Measurements from ENCODE around the gene STIM2. TPM values are rescaled to one million over a fixed set of nuclear protein-coding genes. Genes with fewer than 3 reads are reported as not detected.

STIM2 gene
- total RNA-seq, 2 donors from 2014 or later = 9.2 to 10.5 TPM

DNA sequence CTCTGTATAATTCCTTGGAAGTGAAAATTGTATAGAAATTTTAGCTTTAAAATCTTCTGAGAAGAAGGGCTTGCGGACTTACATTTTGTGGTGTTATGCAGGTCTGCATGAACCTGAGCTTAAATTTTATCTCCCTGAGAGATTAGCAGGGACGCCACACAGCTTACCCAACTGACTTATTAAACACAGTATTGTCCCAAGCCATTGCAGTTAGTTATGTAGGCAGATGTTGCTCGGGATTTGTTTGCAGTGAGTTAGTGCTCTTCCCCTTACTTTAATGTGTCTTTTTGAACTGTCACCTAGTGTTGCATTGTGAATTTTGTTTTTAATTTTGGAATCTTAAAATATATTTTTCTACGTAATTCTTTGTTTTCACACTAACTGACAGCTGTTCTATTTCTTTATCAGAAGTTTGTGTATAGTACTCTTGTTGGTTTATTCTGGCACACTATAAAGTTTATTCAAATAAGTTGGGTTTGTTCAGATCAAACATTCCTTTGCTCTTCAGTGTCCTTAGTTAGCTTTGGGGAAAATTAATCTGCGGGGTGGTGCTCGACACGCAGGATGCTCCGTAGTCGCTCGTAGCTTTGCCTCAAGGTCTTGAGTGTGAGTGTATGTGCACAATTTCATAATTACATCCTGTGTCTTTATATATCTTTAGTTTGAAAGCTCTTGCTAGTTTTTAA is 145.4 kb downstream of the STIM2 start:
- Histone ChIP-seq H3K9me3 (no peaks in the 10 kb centered on the region), H3K36me3 (no peaks in the 10 kb centered on the region), H3K27me3 (no peaks in the 10 kb centered on the region), H3K27ac (no peak overlapping the region), H3K4me1 (peaks cover 0 to 14% of the 10 kb centered on the region in 2 donors), H3K4me3 (no peak overlapping the region)
- DNase-seq (ENCODE audit: low spot score) = no peak
- TF ChIP-seq, protein P1, sequence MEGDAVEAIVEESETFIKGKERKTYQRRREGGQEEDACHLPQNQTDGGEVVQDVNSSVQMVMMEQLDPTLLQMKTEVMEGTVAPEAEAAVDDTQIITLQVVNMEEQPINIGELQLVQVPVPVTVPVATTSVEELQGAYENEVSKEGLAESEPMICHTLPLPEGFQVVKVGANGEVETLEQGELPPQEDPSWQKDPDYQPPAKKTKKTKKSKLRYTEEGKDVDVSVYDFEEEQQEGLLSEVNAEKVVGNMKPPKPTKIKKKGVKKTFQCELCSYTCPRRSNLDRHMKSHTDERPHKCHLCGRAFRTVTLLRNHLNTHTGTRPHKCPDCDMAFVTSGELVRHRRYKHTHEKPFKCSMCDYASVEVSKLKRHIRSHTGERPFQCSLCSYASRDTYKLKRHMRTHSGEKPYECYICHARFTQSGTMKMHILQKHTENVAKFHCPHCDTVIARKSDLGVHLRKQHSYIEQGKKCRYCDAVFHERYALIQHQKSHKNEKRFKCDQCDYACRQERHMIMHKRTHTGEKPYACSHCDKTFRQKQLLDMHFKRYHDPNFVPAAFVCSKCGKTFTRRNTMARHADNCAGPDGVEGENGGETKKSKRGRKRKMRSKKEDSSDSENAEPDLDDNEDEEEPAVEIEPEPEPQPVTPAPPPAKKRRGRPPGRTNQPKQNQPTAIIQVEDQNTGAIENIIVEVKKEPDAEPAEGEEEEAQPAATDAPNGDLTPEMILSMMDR (IDR thresholded peaks at IDR 0.05) = no peak

DNA sequence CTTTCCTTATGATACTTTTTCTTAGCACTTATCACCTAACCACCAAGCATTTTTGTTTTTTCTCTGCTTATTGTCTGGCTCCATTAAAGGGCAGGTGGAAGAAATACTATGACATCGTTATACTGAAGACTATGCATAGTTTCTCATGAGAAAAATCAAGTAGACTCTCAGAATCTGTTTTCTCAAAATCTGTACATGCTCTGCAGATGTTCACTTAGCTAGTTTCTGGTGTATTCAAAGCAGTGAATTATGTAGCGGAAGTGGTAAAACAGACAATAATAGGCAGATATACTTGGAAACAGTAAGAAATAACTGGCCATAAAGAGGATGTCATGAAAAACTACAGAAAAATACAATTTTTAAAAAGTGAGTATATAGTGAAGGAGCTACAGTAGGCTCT is 146.0 kb downstream of the STIM2 start:
- H3K4me1 ChIP-seq = peaks cover 0 to 14% of the 10 kb centered on the region in 2 donors
- H3K9me3 ChIP-seq = no peaks in the 10 kb centered on the region
- no peak for DNase-seq (ENCODE audit: low spot score)
- no peak overlapping the region for H3K27ac ChIP-seq
- TF ChIP-seq, protein P1 (IDR thresholded peaks at IDR 0.05) = no peak
- H3K4me3 ChIP-seq = no peak overlapping the region
- H3K36me3 ChIP-seq = no peaks in the 10 kb centered on the region
- H3K27me3 ChIP-seq = no peaks in the 10 kb centered on the region

DNA sequence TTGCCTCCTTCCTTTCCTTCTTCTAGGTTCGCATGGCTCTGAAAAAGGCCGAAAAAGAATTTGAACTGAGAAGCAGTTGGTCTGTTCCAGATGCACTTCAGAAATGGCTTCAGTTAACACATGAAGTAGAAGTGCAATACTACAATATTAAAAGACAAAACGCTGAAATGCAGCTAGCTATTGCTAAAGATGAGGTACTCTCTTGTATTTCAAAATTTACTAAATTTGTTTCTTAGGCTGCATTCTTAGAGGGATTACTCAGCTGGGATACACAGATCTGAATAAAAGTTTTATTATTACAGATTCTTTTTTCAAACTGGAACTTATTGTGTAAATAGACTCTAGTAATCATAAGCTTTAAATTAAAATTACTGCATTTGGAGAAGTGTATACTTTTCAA is 146.9 kb downstream of the STIM2 start:
- no peaks in the 10 kb centered on the region for H3K9me3 ChIP-seq
- DNase-seq (ENCODE audit: low spot score) = no peak
- peaks cover 0 to 14% of the 10 kb centered on the region in 2 donors for H3K4me1 ChIP-seq
- no peak overlapping the region for H3K4me3 ChIP-seq
- H3K36me3 ChIP-seq = no peaks in the 10 kb centered on the region
- H3K27ac ChIP-seq = no peak overlapping the region
- H3K27me3 ChIP-seq = no peaks in the 10 kb centered on the region
- TF ChIP-seq, protein P1 (IDR thresholded peaks at IDR 0.05) = no peak

- TF ChIP-seq, protein P1 (IDR thresholded peaks at IDR 0.05) = no peak
- Histone ChIP-seq H3K4me1 (peaks cover 0 to 14% of the 10 kb centered on the region in 2 donors), H3K27ac (no peak overlapping the region), H3K36me3 (no peaks in the 10 kb centered on the region), H3K4me3 (no peak overlapping the region), H3K9me3 (no peaks in the 10 kb centered on the region), H3K27me3 (no peaks in the 10 kb centered on the region)
- DNase-seq (ENCODE audit: low spot score) = no peak
Measured at GRCh38 chr4:27008679-27009078, 148.0 kb downstream of the STIM2 start.

DNA sequence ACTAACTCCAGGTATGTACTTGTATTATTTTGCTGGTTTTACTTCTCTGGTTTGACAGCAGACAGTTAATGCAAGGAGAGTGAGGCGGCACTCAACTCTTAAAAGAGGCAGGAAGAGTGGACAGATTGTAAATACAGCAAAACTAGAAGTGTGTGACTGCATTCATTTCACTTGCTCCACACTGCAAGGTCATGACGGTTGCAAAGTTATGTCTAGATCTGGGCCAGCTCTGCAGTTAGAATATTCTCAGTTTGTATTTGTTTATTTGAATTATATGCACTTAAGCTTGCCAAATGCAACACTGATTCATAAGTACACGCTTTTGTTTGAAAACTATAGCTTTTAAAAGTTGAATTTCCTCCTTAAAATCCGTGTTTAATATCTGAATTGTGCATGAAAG is 148.9 kb downstream of the STIM2 start:
- no peak overlapping the region for H3K27ac ChIP-seq
- no peaks in the 10 kb centered on the region for H3K36me3 ChIP-seq
- TF ChIP-seq, protein P1 (IDR thresholded peaks at IDR 0.05) = no peak
- no peaks in the 10 kb centered on the region for H3K27me3 ChIP-seq
- no peaks in the 10 kb centered on the region for H3K9me3 ChIP-seq
- H3K4me1 ChIP-seq = peaks cover 0 to 14% of the 10 kb centered on the region in 2 donors
- DNase-seq (ENCODE audit: low spot score) = no peak
- H3K4me3 ChIP-seq = no peak overlapping the region
